ENCODE results near the gene PSMD14.

DNA sequence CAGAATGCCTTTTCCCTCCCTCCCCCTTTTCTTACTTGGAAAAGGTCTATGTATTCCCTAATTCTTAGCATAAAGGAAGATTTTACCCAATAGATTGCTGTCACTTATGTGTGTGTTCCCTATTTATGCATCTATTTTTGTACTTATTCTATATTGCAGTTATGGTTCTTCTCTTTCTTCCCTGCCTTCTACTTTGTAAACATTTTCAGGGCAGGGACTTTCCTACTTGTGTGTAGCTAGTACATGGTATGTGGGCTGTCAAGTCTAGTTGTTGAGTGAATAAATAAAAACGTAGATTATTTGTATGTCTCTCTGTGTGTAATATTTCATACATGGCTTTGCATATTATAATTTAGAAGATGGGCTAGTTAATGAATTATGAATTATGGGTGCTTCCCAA lies 45.3 kb downstream of the PSMD14 start:
- TF ChIP-seq EZH2 (IDR thresholded peaks at IDR 0.05; ENCODE audit: borderline replicate concordance, low read depth, low read length, poor library complexity, severe bottlenecking), result no peak
- TF ChIP-seq, protein P1, sequence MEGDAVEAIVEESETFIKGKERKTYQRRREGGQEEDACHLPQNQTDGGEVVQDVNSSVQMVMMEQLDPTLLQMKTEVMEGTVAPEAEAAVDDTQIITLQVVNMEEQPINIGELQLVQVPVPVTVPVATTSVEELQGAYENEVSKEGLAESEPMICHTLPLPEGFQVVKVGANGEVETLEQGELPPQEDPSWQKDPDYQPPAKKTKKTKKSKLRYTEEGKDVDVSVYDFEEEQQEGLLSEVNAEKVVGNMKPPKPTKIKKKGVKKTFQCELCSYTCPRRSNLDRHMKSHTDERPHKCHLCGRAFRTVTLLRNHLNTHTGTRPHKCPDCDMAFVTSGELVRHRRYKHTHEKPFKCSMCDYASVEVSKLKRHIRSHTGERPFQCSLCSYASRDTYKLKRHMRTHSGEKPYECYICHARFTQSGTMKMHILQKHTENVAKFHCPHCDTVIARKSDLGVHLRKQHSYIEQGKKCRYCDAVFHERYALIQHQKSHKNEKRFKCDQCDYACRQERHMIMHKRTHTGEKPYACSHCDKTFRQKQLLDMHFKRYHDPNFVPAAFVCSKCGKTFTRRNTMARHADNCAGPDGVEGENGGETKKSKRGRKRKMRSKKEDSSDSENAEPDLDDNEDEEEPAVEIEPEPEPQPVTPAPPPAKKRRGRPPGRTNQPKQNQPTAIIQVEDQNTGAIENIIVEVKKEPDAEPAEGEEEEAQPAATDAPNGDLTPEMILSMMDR (conservative IDR thresholded peaks at IDR 0.05; ENCODE audit: low read depth, low read length), result no peak
